NCI-H1694 treated with DMSO at 0.1 percent for 48 hours (cell line): ENCODE results near the gene FTCD.
A peak's percentile ranks its signal among the peaks of the same experiment; 100 is the strongest.
"Not testable (repeated sequence)": the region's sequence is repeated elsewhere in the genome, so short reads cannot be mapped to it uniquely, and the experiment has no call there.

ENCODE experiments used
- DNase-seq: peaks from one replicate; lab custom pipeline; 2025; lab: John Stamatoyannopoulos, UW

The FTCD gene

GRCh38 chr21:46188226-46189212, 33.1 kb upstream of the FTCD start:
- DNase-seq = peak; percentile 10

- DNase-seq = no peak
Observed at GRCh38 chr21:46187814-46188213, 32.4 kb upstream of the FTCD start.

- no peak for DNase-seq
Observed at GRCh38 chr21:46187261-46187660, 31.9 kb upstream of the FTCD start.

- no peak for DNase-seq
Observed at GRCh38 chr21:46185716-46186115, 30.3 kb upstream of the FTCD start.

GRCh38 chr21:46184625-46185555, 29.5 kb upstream of the FTCD start:
- DNase-seq = peak; percentile 73

GRCh38 chr21:46183910-46184624, 28.7 kb upstream of the FTCD start, which contains the start of gene SPATC1L:
TSS of gene SPATC1L (minus strand) at chr21:46184459. CDS start at chr21:46182816, 1,643 bp downstream.
- DNase-seq = peak; percentile 66

- DNase-seq = not testable (repeated sequence)
Observed at GRCh38 chr21:46183337-46183909, 28.0 kb upstream of the FTCD start.

- no peak for DNase-seq
Observed at GRCh38 chr21:46182548-46183336, 27.4 kb upstream of the FTCD start.

- DNase-seq = no peak
Observed at GRCh38 chr21:46181953-46182547, 26.7 kb upstream of the FTCD start.

- DNase-seq = no peak
Observed at GRCh38 chr21:46181436-46181835, 26.1 kb upstream of the FTCD start.

GRCh38 chr21:46180778-46181391, 25.5 kb upstream of the FTCD start:
- no peak for DNase-seq

- DNase-seq = no peak
Observed at GRCh38 chr21:46180079-46180722, 24.8 kb upstream of the FTCD start.

- DNase-seq = no peak
Observed at GRCh38 chr21:46179708-46180078, 24.3 kb upstream of the FTCD start.

- DNase-seq = no peak
Observed at GRCh38 chr21:46178961-46179360, 23.6 kb upstream of the FTCD start.

- DNase-seq = not testable (repeated sequence)
Observed at GRCh38 chr21:46176443-46177129, 21.2 kb upstream of the FTCD start.

GRCh38 chr21:46173573-46173972, 18.2 kb upstream of the FTCD start:
- no peak for DNase-seq

GRCh38 chr21:46172863-46173528, 17.6 kb upstream of the FTCD start:
- no peak for DNase-seq
